Measurements from ENCODE around the gene EPB41L4B.

EPB41L4B gene

DNA sequence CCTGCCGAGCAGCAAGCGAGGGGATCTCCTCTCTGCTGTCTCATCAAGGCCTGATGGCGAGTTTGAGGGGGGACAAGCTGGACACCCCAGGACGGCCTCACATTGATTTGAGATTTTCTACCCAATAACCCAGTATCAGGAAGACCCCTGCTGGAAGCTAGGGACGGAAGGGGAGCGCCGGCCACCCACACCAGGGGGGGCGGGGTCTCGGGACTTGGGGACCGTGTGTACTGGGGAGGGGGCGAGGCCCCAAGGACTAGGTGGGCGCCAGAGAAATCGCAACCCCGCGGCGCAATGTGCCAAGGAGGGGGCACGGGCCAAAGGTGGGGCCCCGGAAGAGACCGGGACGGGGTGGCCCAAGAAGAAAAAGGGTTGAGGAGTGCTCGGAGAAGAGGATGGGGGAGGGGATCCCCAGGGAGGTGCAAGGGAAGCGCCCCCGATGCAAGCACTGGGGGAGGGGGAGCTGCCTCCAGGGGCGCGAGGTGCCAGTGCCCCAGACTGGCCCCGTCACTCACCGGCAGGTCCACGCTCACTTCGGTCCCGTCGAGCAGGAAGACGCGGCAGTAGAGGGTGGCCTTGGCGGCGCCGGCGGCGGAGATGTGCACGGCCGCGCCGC is 1.1 kb downstream of the EPB41L4B start:
- DNase-seq, result no peak

DNA sequence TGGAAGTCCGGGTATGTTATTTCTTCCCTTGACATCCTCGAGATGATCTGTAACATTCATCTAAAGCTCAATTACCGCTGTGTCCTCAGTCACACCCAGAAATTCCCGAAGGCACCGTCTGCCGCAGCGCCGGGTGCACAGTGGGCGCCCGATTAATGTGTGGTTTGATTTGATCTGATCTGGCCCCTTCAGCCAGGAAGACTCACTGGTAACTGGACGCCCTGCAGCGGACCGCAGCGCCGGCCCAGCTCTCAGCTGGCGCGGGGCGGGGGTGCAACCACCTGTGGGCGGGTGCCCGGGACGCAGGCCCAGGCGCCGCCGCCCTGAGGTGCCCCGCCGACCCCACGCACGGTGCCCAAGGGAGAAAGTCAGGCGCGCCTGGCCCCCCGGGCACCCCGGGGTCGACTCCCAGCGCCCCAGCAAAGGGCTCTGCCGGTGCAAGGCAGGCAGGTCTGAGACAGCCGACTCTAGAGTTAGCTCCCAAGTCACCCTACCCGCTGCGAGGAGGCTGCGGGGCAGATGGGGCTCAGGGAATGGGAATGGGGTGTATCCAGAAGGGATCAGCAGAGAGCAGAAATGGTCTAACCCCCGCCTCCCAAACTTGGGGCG is 1.7 kb downstream of the EPB41L4B start:
- no peak for DNase-seq

DNA sequence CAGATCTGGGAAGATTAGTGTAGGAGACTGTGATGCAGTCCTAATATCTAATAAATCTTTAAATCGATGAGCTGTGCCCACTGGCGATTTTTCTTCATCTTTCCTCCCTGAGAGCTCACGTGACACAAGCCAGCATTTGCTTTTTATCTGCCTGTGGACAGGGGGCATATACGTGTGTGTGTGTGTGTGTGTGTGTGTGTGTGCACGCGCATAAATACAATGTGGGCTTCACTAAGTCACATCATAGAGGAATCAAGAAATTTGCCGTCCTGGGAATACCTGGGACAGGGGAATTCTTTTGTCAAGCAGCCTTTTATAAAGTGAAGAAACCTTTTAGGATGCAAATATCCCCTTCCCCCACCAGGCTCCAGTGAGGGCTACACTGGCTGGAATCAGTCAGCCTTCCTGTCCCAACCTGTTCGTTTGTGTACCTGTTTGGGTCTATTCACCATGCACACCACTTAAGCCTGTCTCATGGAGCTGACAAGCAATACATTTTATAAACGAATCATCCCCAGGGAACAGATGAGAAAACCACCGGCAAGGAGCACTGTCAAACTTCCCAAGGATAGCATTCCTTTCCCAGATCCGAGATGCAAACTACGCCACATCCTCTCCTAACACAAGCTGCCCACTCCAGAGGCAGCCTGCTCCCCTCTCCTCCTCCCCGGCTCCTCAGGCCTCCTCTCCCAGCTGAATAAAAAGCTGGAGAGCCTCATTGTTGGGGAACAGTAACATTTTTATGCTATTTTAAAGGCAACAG is 2.7 kb downstream of the EPB41L4B start:
- no peak for DNase-seq

DNA sequence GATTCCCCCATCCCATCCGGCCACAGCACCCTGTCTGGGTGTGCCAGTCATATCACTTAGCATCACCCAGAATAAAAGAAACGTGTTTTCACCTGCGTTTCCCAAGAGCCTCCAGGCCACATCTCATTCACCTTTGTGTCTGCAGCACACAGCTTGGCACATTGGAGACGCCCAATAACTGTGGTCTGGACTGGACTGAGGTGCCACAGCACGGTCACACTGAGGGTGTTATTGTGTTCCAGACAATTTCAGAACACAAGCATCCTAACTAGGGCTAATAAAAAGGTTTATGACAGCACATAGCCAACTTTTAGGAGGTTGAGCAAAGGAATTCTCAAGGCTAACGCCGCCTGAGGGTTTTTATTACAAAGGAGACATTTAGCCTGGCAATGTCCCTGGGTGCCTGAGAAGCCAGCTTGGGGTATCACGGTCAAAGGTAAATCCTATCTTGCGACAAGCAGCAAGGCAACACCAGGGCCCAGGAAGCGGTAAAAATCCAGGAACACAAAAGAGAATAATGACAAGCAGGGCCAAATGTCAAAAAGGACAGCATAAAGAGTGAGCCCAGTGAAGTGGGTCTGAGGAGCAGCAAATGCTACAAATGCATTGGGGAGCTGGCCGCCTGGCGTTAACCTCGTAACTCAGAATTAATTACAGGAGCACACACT is 3.4 kb downstream of the EPB41L4B start:
- DNase-seq, result no peak

DNA sequence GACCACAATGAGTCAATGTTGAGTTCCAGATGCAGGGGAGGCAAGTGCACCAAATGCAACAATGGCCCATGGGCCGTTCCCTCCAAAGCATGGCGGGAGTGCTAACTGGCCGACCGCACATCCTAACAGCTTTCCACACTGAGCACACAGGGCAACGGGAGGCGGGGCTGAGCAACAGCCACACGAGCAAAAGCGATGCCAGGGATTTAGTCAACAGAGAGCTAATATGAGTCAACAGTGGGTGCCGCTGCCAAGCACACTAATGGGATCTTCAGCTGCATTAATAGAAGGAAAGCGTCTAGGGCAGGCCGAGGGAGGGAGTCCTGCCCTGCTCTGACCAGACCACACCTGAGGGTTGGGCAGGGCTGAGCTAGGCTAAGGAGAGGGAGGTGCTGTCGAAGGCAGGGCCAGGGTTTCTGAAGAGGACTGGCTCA is 4.6 kb downstream of the EPB41L4B start:
- no peak for DNase-seq

DNA sequence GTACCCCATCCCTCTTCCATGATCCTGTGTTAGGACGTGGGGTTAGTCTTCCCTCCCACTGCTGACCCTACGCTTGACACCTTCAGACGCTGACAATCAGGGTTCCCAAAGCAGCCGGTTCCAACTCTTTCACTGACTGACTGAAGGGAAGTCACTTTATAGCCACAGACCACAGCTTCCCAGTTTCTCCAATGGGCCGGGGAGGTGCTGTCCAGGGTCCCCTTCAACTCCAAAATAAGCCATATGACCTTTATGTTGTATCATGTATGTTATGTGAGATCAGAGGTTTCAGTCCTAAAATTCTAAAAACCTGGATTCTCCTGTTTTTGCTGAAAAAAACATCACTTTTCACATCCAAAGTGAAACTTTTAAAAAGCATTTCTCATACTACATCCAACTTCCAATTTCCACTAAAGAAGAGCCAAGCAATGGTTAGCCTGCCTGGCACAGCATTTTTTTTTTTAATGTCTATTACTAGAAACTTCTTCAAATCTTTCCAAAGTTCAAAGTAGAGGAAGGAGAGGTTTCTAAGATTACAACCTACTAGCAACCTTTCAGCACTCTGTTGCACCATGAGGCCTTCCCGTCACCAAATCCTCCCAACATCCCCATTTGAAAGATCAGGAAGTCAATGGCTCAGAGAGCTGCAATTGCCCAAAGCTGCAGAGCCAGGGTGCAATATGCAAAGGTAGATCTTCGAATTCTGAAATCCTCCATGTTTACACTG is 5.2 kb downstream of the EPB41L4B start:
- no peak for DNase-seq

DNA sequence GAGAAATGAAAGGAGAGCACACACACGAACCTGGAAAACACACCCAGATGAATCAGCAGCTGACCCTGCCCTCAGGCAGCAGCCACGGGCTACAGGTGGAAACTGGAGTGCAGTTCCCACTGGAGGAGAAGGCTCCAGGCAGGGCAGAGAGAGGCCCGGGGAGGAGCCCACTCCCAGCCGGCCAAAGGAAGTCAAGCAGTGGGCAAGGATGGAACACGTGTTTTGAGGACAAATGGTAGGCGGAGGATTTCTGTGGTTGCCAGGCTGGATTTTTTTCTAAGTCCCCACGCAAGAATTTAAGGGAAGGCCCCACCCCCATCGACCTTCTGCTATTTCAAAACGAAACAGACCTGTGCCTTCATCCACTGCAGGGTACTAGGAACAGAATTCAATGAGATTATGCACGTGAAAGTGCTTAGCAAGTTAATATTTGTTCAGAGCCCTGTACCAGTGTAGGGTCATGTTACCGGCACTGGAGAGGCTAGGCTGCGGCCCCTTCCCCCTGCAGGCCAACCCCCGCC is 6.8 kb downstream of the EPB41L4B start:
- DNase-seq, result no peak

DNA sequence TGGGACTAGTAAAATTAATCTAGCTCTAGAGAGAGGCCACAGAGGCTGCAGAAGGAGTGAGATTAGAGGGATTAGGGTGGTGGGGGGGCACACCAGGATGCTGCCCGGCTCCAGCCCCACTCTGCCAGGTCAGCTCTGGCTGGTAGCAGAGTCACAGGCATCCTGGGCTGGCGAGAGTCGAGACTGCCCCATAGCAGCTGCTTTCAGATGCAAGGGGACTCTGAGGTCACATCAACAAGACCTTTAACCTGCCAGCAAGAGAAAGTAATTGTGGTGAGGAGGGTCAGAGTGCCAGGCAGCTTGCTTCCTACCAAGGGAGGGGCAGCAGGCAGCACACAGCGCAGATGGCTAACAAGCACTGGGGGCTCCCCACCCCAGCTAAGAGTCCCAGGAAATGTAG is 7.5 kb downstream of the EPB41L4B start:
- no peak for DNase-seq

DNA sequence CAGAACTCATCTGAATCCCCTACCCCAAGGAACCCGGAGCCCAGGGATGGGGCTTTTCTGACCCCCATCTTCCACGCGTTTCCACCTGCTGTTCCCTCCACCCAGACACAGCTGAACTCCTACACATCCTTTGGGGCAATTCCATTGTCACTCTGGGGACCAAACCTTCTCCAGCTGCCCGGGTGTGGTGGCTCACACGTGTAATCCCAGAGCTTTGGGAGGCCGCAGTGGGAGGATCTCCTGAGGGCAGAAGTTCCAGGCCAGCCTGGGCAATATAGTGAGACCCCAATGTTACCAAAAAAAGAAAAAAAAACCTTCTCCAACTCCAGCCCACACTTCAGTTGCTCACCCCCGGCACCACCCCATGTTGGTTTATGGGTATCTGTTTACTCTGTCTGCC is 8.1 kb downstream of the EPB41L4B start:
- DNase-seq, result no peak

DNA sequence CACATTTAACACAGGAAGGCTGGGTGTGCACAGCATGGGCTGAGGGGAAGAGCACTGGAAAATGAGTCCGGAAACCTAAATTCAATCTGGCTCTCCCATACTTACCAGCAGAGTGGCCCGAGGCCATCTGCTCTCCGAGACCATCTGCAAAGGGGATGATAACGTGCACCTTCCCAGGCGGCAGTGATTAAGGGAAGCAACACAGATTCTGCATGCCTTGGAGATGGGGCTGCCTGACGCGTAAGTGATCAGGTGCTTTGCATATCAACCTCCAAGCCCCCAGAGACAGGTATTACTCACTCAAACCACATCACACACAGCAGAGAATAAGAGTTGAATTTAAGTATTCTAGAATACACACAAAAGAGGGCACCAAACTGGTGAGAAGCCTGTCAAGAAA is 9.1 kb downstream of the EPB41L4B start:
- no peak for DNase-seq

DNA sequence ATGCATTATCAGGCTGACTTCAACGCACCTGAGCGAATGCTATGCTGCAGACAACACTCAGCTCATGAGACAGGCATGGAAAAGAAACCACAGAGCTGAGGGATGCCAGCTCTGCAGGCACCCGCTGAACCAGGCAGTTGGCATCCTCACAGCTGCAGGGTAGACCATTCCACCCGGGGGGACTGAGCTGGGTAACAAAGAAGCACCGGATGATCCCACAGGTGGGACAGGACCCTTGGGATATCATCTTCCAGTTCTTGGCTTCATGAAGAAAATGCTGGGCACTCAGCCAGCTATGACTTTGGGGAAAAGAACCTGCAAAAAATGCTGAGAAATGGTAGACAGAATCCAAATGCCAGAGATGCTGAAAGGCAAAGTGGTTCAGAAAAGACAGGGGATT is 9.6 kb downstream of the EPB41L4B start:
- no peak for DNase-seq

DNA sequence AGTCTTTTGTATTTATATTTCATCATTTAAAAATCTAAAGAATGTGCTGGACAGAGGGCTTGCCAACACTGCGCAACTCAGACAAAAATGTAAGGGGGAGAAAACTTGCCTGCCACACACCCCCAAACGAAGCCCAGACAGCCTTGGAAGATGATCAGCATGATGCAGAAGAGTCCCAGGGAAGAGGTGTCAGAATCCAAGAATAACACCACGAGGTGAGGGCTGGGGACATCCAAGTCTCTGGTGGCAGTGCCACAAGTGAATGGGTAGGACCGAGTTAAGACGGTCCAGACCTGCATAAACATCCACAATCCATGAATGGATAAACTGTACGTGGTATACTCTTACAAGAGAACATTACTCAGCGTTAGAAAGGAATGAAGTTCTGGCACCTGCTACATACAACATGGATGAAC is 10.4 kb downstream of the EPB41L4B start:
- no peak for DNase-seq

DNA sequence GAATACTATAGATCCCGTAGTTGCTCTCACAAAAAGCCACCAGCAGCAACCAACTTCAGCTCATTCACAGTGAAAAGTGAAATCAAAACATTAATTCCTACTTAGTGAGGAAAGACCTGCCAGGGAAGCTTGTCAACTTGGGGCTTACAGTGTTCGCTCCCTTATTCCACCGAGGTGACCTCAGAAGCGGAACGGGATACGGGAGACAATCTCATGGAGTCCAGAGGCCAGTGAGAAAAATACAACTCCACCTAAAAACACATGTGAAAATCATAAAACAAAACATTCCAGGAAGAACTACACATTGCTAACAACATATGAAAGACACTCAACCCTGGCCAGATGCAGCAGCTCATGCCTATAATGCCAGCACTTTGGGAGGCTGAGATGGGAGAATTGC is 11.6 kb downstream of the EPB41L4B start:
- no peak for DNase-seq

DNA sequence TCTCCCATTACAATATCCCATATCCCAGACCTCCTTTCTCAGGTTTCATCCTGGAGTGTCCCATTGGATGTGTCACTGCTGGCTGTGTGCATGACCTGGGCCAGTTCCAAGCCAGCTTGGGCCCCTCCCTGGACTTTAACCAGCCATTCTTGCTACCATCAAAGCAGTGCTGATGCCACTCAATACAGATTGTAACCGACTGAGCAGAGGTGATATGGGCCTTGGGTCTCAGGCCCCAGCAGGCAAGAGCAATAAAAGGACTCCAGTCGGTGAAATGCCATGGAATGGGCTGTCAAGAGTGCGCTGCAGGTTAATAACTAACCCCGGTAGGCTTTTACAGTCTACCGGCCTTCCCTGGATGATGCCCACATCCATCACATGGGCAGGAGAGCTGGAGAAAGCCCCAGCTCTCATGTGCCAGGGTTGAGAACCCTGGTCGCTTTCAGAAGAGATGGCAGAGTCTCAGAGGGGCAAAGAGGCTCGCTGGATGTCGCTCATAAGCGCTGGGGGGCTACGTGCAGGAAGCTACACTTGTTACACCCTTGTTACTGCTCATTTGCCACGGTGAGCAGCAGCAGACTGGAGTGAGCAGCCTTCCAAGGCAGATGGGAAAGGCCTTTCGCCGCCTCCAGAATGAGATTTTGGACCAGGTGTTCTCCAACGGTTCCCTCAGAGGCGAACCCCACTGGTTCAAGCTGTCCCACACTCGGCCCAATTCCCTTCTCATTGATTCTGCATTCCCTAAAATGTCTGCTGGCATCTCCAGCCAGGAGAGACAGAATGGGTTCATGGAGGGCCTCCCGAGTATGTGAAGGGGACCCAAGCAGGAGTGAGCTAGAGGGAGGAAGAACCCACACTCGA is 13.2 kb downstream of the EPB41L4B start:
- no peak for DNase-seq

DNA sequence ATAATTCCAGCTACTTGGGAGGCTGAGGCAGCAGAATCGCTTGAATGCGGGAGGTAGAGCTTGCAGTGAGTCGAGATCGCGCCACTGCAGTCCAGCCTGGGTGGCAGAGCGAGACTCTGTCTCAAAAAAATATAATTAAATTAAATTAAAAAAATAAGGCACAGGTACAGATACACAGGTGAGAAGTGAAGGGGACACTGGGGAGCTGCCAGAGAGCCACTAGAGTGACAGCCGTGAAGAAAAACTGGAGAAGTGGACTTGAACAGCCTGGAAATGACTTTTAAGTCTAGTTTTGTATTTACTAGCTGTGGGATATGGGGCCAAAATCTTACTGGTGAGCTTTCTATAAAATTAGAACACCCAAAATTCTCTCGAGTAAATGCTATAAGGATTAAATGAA is 15.1 kb downstream of the EPB41L4B start:
- DNase-seq, result no peak

DNA sequence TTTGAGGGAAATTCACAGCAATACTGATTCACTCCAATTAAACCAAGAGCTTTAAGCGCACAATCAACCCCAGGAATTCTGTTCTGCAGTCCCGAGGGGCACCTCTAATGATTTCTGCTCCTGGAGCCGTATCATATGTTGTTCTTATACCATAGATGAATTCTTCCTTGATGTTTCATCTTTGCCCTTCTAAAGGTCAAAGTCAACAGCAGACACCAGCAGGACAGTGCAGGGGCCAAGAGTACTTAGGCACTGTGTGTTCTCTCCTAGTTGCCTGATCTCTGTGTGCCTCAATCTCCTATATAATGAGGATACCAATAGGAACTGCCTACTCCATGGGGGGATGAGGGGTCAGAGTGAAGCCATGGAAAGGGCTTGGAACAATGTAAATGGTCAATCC is 16.5 kb downstream of the EPB41L4B start:
- no peak for DNase-seq

DNA sequence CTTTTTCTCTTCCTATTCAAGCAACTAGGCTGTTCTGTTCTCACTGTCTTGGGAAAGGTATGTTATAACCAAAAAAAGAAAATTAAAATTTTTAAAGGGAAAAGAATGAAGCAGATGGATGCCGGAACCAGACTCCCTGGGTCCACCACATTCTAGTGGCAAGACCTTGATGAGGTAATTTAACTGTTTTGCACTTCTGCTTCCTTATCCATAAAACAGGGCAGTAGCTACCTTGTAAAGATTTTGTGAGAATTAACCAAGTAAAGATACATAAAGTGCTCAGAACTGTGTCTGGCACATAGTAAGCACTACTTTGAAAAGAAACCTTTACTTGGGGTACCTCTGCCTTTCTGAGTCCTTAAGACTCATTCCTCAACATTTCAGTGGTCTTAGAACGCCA is 17.0 kb downstream of the EPB41L4B start:
- no peak for DNase-seq

DNA sequence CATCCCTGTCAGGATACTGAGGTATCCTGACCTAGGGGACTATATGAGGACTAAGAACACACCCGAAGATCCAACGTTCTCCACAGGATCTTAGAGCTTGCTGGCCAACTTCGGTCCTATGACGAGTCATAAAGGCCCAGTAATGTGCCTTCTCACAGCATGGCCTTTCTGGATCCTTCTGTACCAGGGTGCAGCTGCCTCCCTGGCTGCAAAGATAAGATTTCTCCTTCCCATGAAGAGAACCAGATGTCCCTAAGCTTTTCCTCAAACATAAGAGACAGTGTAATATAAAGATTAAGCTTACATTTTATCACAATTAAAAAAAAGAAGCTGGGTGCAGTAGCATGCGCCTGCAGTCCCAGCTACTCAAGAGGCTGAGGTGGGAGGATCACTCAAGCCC is 18.3 kb downstream of the EPB41L4B start:
- no peak for DNase-seq

DNA sequence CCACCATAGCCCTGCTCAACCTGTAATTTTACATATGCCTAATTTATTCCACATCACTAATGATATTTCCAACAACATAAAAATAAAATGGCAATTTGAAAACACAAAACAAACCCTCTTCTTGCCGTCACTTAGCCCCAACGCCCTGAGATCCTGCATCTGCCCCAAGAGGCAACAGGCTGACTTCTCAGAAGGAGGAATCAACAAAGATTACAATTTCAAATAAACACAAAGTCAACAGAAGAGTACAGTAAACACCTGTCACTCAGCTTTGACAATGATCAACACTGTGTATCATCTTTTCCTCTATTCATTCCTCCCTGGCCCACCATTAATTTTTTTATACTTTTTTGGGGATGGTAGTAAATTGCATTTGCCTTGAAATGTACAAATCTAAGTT is 19.8 kb downstream of the EPB41L4B start:
- DNase-seq, result no peak

DNA sequence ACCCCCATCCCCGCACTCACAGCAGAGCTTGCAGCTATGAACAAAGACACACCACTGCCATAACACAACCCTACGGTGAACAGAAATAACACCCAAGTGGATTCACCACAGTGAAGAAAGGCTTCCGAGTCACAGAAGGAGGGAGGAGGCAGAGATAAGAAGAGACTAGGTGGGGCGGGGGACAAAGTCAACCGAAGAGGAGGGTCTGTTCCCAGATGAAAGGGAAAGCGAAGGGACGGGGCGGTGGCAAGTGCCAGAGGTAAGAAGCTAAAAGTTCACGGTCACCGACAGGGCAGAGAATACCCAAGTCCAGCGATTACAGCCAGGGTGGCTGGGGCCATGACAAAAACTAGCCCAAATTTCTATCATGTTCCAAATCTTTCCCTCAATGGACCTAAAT is 21.0 kb downstream of the EPB41L4B start:
- DNase-seq, result no peak

DNA sequence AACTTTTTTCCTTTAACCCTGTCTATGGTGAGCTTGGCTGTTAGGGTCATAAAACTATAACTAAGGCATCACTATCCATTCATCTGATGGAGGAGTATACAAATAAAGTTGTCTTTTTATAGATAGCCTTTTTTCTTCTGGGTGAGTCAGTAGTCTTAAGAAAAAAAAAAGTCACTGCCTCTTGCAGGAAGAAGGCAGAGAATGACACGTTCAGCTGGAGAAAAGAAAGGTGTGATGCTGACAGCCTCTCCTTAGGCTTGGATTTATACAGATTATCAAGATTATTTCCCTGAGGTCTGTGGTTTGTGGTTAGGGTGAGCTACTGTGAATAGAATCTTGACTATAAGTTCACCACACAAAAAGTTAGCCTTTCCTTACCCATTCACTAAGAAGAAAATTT is 23.0 kb downstream of the EPB41L4B start:
- DNase-seq, result no peak

Measured in activated naive CD4-positive, alpha-beta T cell treated with anti-CD3 and anti-CD28 coated beads, Interleukin-2, amount 50 U/mL, for 16 hours (primary cell).